Activated T-helper 17 cell treated with anti-CD3 and anti-CD28 coated beads, Interleukin-2, amount 50 U/mL, for 72 hours (primary cell): ENCODE measurements around the gene TMPRSS13. TPM values are rescaled to one million over a fixed set of nuclear protein-coding genes. Genes with fewer than 3 reads are reported as not detected.

ENCODE experiments used
- ATAC-seq: fragments of 150-1000 bp; cut with Tn5 transposase; replicated peaks from 2 replicates; pipeline ENCODE4 v1.10.0; 2021; ENCODE audit warnings: mild to moderate bottlenecking, moderate library complexity
- H3K27ac Mint-ChIP-seq: one replicate; pipeline ENCODE4 v1.8.0; 2022; ENCODE audit warnings: mixed read lengths
- H3K27me3 Mint-ChIP-seq: one replicate; pipeline ENCODE4 v1.8.0; 2022; ENCODE audit warnings: mixed read lengths
- H3K36me3 Mint-ChIP-seq: one replicate; pipeline ENCODE4 v1.8.0; 2022; ENCODE audit warnings: low read depth, mild to moderate bottlenecking, mixed read lengths
- H3K4me1 Mint-ChIP-seq: one replicate; pipeline ENCODE4 v1.8.0; 2022; ENCODE audit warnings: mixed read lengths
- H3K4me3 Mint-ChIP-seq: one replicate; pipeline ENCODE4 v1.8.0; 2022; ENCODE audit warnings: mild to moderate bottlenecking, mixed read lengths
- H3K9me3 Mint-ChIP-seq: one replicate; pipeline ENCODE4 v1.8.0; 2022; ENCODE audit warnings: mixed read lengths
- total RNA-seq, 2 donors: library from RNA; stranded (reverse); gene quantifications; one replicate each; pipeline ENCODE4 v1.2.3, GENCODE V29; 2022

TMPRSS13 gene
- total RNA-seq, 2 donors from 2014 or later, result 0.61 to 2.1 TPM

GRCh38 chr11:117883063-117883462 lies 46.1 kb downstream of the TMPRSS13 start:
- peaks cover 23% of the 10 kb centered on the region for H3K27me3 Mint-ChIP-seq
- H3K36me3 Mint-ChIP-seq, result no peaks in the 10 kb centered on the region
- H3K9me3 Mint-ChIP-seq, result no peaks in the 10 kb centered on the region
- no peak overlapping the region for H3K4me3 Mint-ChIP-seq
- no peak for ATAC-seq
- no peaks in the 10 kb centered on the region for H3K4me1 Mint-ChIP-seq
- H3K27ac Mint-ChIP-seq, result no peak overlapping the region

GRCh38 chr11:117882311-117882905 lies 46.8 kb downstream of the TMPRSS13 start:
- no peaks in the 10 kb centered on the region for H3K9me3 Mint-ChIP-seq
- H3K36me3 Mint-ChIP-seq, result no peaks in the 10 kb centered on the region
- ATAC-seq, result no peak
- H3K27ac Mint-ChIP-seq, result no peak overlapping the region
- no peak overlapping the region for H3K4me3 Mint-ChIP-seq
- H3K4me1 Mint-ChIP-seq, result no peaks in the 10 kb centered on the region
- H3K27me3 Mint-ChIP-seq, result peaks cover 26% of the 10 kb centered on the region

GRCh38 chr11:117881217-117881616 lies 48.0 kb downstream of the TMPRSS13 start:
- no peak for ATAC-seq
- peaks cover 1% of the 10 kb centered on the region for H3K4me1 Mint-ChIP-seq
- no peaks in the 10 kb centered on the region for H3K36me3 Mint-ChIP-seq
- no peak overlapping the region for H3K4me3 Mint-ChIP-seq
- peaks cover 34% of the 10 kb centered on the region for H3K27me3 Mint-ChIP-seq
- H3K9me3 Mint-ChIP-seq, result no peaks in the 10 kb centered on the region
- no peak overlapping the region for H3K27ac Mint-ChIP-seq

- no peak for ATAC-seq
- H3K4me3 Mint-ChIP-seq, result no peak overlapping the region
- H3K27ac Mint-ChIP-seq, result no peak overlapping the region
- H3K36me3 Mint-ChIP-seq, result no peaks in the 10 kb centered on the region
- H3K9me3 Mint-ChIP-seq, result no peaks in the 10 kb centered on the region
- H3K4me1 Mint-ChIP-seq, result peaks cover 11% of the 10 kb centered on the region
- peaks cover 44% of the 10 kb centered on the region for H3K27me3 Mint-ChIP-seq
Measured at GRCh38 chr11:117879516-117880480, 49.4 kb downstream of the TMPRSS13 start.

GRCh38 chr11:117878939-117879475 lies 50.2 kb downstream of the TMPRSS13 start:
- H3K4me1 Mint-ChIP-seq, result peaks cover 11% of the 10 kb centered on the region
- H3K27me3 Mint-ChIP-seq, result peaks cover 46% of the 10 kb centered on the region
- no peaks in the 10 kb centered on the region for H3K36me3 Mint-ChIP-seq
- ATAC-seq, result no peak
- no peaks in the 10 kb centered on the region for H3K9me3 Mint-ChIP-seq
- H3K4me3 Mint-ChIP-seq, result no peak overlapping the region
- H3K27ac Mint-ChIP-seq, result no peak overlapping the region

- Mint-ChIP-seq H3K9me3 (no peaks in the 10 kb centered on the region), H3K27me3 (peaks cover 51% of the 10 kb centered on the region), H3K4me3 (no peak overlapping the region), H3K4me1 (peaks cover 11% of the 10 kb centered on the region), H3K36me3 (no peaks in the 10 kb centered on the region), H3K27ac (no peak overlapping the region)
- no peak for ATAC-seq
Measured at GRCh38 chr11:117878314-117878938, 50.8 kb downstream of the TMPRSS13 start.

GRCh38 chr11:117877120-117877784 lies 52.0 kb downstream of the TMPRSS13 start:
- no peak for ATAC-seq
- no peaks in the 10 kb centered on the region for H3K36me3 Mint-ChIP-seq
- peak overlapping the region; percentile 26 for H3K4me3 Mint-ChIP-seq
- peaks cover 51% of the 10 kb centered on the region for H3K27me3 Mint-ChIP-seq
- peaks cover 11% of the 10 kb centered on the region for H3K4me1 Mint-ChIP-seq
- H3K27ac Mint-ChIP-seq, result no peak overlapping the region
- H3K9me3 Mint-ChIP-seq, result no peaks in the 10 kb centered on the region

GRCh38 chr11:117876341-117877119 lies 52.7 kb downstream of the TMPRSS13 start, which contains the start of gene FXYD6:
Gene FXYD6, minus strand, starts transcription at chr11:117876658. Its CDS starts 33,882 bp downstream, at chr11:117842776.
- Mint-ChIP-seq H3K36me3 (no peaks in the 10 kb centered on the region), H3K9me3 (no peaks in the 10 kb centered on the region), H3K4me3 (peak within 1 kb of the TSS; percentile 81), H3K27me3 (peaks cover 55% of the 10 kb centered on the region), H3K27ac (no peak within 1 kb of the TSS), H3K4me1 (peaks cover 11% of the 10 kb centered on the region)
- ATAC-seq, result peak; percentile 47

GRCh38 chr11:117876059-117876340 lies 53.2 kb downstream of the TMPRSS13 start:
- Mint-ChIP-seq H3K27ac (no peak overlapping the region), H3K36me3 (no peaks in the 10 kb centered on the region), H3K4me1 (peaks cover 11% of the 10 kb centered on the region), H3K4me3 (peak overlapping the region; percentile 81), H3K9me3 (no peaks in the 10 kb centered on the region), H3K27me3 (peaks cover 54% of the 10 kb centered on the region)
- ATAC-seq, result peak; percentile 23

GRCh38 chr11:117875382-117876058 lies 53.7 kb downstream of the TMPRSS13 start:
- Mint-ChIP-seq H3K9me3 (no peaks in the 10 kb centered on the region), H3K4me3 (peak overlapping the region; percentile 81), H3K4me1 (peaks cover 11% of the 10 kb centered on the region), H3K27ac (no peak overlapping the region), H3K36me3 (no peaks in the 10 kb centered on the region), H3K27me3 (peaks cover 55% of the 10 kb centered on the region)
- ATAC-seq, result peak; percentile 51

GRCh38 chr11:117874910-117875381 lies 54.3 kb downstream of the TMPRSS13 start:
- H3K36me3 Mint-ChIP-seq, result no peaks in the 10 kb centered on the region
- no peaks in the 10 kb centered on the region for H3K9me3 Mint-ChIP-seq
- H3K27ac Mint-ChIP-seq, result no peak overlapping the region
- H3K27me3 Mint-ChIP-seq, result peaks cover 49% of the 10 kb centered on the region
- peak; percentile 21 for ATAC-seq
- H3K4me1 Mint-ChIP-seq, result peaks cover 11% of the 10 kb centered on the region
- peak overlapping the region; percentile 81 for H3K4me3 Mint-ChIP-seq

GRCh38 chr11:117874253-117874909 lies 54.8 kb downstream of the TMPRSS13 start:
- Mint-ChIP-seq H3K36me3 (no peaks in the 10 kb centered on the region), H3K4me1 (peaks cover 11% of the 10 kb centered on the region), H3K4me3 (peak overlapping the region; percentile 81), H3K9me3 (no peaks in the 10 kb centered on the region), H3K27ac (no peak overlapping the region), H3K27me3 (peaks cover 46% of the 10 kb centered on the region)
- no peak for ATAC-seq

- H3K9me3 Mint-ChIP-seq, result no peaks in the 10 kb centered on the region
- peaks cover 44% of the 10 kb centered on the region for H3K27me3 Mint-ChIP-seq
- no peak overlapping the region for H3K27ac Mint-ChIP-seq
- peaks cover 11% of the 10 kb centered on the region for H3K4me1 Mint-ChIP-seq
- H3K4me3 Mint-ChIP-seq, result no peak overlapping the region
- ATAC-seq, result no peak
- no peaks in the 10 kb centered on the region for H3K36me3 Mint-ChIP-seq
Measured at GRCh38 chr11:117873828-117874125, 55.4 kb downstream of the TMPRSS13 start.
